ENCODE data around the gene NT5C3B.
"Not testable (repeated sequence)": the region's sequence is repeated elsewhere in the genome, so short reads cannot be mapped to it uniquely, and the experiment has no call there.

The NT5C3B gene

GRCh38 chr17:41835800-41836549, at the start of gene NT5C3B:
Gene NT5C3B, minus strand, starts transcription at chr17:41836232. Its CDS starts 39 bp downstream, at chr17:41836193.
- DNase-seq (ENCODE audit: low spot score): peak; percentile 63

GRCh38 chr17:41885733-41886132, 49.7 kb upstream of the NT5C3B start:
- DNase-seq (ENCODE audit: low spot score): no peak

- no peak for DNase-seq (ENCODE audit: low spot score)
These were observed 46.7 kb upstream of the NT5C3B start for GRCh38 chr17:41882756-41883155.

DNA sequence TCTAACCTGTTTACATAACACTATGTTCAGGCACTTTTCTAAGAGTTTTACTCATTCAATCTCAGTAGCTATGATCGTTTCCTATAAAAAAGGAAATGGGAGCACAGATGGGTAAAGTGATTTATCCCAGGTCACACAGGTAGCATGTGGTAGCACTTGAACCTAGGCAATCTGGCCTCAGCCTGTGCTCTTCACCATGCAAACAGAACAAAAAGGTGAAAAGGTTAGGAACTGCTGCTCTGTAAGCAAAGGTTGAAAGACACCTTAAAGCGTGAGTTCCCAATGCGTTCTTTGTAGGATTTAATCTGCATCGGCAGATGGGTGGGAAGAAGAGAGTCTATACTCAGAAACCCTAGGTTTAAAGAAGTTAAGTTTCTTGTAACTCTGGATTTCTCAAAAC, 44.1 kb upstream of the NT5C3B start:
- no peak for DNase-seq (ENCODE audit: low spot score)

DNA sequence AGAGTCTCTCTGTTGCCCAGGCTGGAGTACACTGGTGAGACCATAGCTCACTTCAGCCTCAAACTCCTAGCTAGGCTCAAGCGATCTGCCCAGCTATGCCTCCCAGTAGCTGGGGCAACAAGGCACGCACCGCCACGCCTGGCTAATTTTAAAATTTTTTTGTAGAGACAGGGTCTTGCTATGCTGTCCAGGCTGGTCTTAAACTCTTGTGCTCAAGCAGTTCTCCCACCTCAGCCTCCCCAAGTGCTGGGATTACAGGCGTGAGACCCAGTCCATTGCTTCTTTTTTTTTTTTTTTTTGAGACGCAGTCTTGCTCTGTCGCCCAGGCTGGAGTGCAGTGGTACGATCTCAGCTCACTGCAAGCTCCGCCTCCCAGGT, 38.2 kb upstream of the NT5C3B start:
- not testable (repeated sequence) for DNase-seq (ENCODE audit: low spot score)

- DNase-seq (ENCODE audit: low spot score): no peak
These were observed 37.7 kb upstream of the NT5C3B start for GRCh38 chr17:41873559-41874292.

GRCh38 chr17:41871789-41872188, 35.8 kb upstream of the NT5C3B start:
- no peak for DNase-seq (ENCODE audit: low spot score)

- DNase-seq (ENCODE audit: low spot score): no peak
These were observed 34.6 kb upstream of the NT5C3B start for GRCh38 chr17:41870627-41871026.

- DNase-seq (ENCODE audit: low spot score): no peak
These were observed 34.1 kb upstream of the NT5C3B start for GRCh38 chr17:41870097-41870496.

- DNase-seq (ENCODE audit: low spot score): no peak
These were observed 33.4 kb upstream of the NT5C3B start for GRCh38 chr17:41869426-41869825.

DNA sequence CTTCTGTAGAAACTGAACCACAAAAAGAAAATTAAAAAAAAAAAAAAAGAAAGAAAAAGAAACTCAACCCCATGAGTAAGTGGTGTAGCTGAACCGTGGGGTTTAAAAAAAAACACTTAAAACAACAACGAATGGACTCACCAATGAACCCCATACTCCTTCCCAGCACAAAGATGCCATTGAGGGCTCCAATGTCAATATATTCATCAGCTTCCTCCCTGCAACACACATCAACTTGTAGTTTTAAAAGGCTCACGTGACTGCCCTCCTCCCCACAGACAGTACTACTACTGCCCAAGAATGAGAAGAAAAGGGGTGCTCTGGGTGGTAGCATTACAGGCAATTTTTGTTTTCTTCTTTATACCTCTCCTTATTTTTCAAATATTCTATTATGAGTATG, 32.5 kb upstream of the NT5C3B start:
- DNase-seq (ENCODE audit: low spot score): no peak

DNA sequence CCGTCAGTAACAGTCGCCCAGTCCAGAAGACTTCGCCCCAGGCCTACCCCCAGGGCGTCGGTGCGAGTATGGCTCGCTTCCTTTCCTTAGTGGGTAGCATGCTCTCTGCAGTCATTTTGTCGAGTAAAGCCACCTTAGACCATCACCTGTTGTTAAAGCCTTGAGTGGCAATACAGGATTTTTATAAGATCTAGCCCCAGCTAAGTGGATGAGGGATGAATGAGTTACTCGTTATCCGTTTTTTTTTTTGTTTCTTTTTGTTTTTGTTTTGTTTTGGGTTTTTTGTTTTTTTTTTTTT, 29.5 kb upstream of the NT5C3B start:
- no peak for DNase-seq (ENCODE audit: low spot score)

- DNase-seq (ENCODE audit: low spot score): peak; percentile 92
These were observed 29.0 kb upstream of the NT5C3B start, which contains the start of gene KLHL11 for GRCh38 chr17:41864836-41865595. Gene KLHL11, minus strand, starts transcription at chr17:41865423. Its CDS starts 53 bp downstream, at chr17:41865370.

DNA sequence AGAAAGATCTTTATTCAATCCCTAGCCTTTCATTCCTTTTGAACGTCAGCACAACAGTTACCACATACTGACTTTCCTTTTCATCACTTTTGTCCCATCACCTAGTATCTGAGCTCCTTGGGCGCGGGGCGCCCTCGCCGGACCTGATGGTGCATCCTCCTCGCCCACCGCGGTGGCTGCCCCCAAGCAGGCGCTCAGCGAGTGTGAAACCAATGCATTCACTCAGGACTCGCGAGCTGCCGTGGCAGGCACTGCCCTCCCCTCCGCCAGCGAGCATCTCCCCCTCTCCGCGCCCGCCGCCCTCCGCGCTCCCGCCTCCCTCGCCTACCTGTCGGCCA, 28.4 kb upstream of the NT5C3B start:
- DNase-seq (ENCODE audit: low spot score): no peak

GRCh38 chr17:41863074-41863848, 27.2 kb upstream of the NT5C3B start:
- DNase-seq (ENCODE audit: low spot score): no peak

GRCh38 chr17:41860254-41860931, 24.4 kb upstream of the NT5C3B start:
- no peak for DNase-seq (ENCODE audit: low spot score)

DNA sequence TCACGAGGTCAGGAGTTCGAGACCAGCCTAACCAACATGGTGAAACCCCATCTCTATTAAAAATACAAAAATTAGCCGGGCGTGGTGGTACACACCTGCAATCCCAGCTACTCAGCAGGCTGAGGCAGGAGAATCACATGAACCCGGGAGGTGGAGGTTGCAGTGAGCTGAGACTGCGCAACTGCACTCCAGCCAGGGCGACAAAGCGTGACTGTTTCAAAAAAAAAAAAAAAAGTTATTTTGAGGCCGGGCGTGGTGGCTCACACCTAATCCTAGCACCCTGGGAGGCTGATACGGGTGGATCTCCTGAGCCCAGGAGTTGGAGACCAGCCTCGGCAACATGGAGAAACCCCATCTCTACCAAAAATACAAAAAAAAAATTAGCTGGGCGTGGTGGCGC, 15.3 kb upstream of the NT5C3B start:
- not testable (repeated sequence) for DNase-seq (ENCODE audit: low spot score)

- DNase-seq (ENCODE audit: low spot score): no peak
These were observed 13.4 kb upstream of the NT5C3B start for GRCh38 chr17:41849251-41849990.

DNA sequence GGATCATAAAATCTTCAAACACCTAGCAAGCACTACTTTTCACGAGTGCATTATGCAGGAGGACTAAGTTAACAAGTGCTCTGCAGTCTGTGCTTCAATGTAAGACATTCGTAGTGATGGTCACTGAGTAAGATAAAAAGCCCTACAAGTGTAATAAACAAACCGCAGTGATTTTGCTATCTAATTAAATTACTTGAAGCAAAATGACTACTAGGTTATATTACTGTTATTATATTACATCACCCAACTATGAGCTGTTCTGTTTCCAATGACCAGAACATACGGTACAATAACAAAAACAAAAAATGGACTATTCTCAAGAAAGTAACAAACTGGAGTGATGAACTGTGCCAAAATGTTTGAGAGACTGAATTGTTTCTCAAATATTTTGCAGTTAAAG, 12.8 kb upstream of the NT5C3B start:
- DNase-seq (ENCODE audit: low spot score): no peak

GRCh38 chr17:41844971-41845370, 8.9 kb upstream of the NT5C3B start:
- DNase-seq (ENCODE audit: low spot score): no peak

DNA sequence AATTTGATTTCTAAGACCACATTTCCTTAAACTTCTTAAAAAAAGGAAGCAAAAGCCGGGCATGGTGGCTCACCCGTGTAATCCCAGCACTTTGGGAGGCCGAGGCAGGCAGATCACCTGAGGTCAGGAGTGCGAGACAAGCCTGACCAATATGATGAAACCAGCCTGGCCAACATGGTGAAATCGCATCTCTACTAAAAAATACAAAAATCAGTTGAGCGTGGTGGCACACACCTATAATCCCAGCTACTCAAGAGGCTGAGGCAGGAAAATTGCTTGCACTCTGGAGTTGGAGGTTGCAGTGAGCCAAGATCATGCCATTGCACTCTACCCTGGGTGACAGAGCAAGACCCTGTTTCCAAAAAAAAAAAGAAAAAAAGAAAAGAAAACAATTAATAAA, 4.7 kb upstream of the NT5C3B start:
- not testable (repeated sequence) for DNase-seq (ENCODE audit: low spot score)
